Activated naive CD4-positive, alpha-beta T cell (primary cell): ENCODE data around the gene DNAJC19.

ENCODE experiments used
- DNase-seq, 4 experiments: peaks; one replicate each; lab custom pipeline; 2025; lab: John Stamatoyannopoulos, UW

Gene DNAJC19

DNA sequence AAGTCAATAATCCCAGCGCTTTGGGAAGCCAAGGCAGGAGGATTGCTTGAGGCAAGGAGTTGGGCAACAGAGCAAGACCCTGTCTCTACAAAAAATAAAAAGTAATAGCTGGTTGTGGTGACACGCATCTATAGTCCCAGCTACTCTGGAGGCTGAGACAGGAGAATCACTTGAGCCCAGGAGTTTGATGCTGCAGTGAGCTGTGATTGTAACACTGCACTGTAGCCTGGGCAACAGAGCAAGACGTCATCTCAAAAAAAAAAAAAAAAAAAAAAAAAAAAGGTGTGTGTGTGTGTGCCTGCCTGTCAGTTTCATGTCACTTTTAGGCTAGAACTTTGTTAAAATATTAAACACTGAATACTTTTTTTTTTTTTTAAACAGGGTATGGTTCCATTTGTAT, 28.4 kb downstream of the DNAJC19 start:
- DNase-seq = no peak

GRCh38 chr3:180959691-180960090, 29.8 kb downstream of the DNAJC19 start:
- no peak for DNase-seq

- no peak for DNase-seq
These were observed 41.7 kb downstream of the DNAJC19 start for GRCh38 chr3:180947761-180948390.

- DNase-seq = no peak
These were observed 48.7 kb downstream of the DNAJC19 start for GRCh38 chr3:180940826-180941225.

DNA sequence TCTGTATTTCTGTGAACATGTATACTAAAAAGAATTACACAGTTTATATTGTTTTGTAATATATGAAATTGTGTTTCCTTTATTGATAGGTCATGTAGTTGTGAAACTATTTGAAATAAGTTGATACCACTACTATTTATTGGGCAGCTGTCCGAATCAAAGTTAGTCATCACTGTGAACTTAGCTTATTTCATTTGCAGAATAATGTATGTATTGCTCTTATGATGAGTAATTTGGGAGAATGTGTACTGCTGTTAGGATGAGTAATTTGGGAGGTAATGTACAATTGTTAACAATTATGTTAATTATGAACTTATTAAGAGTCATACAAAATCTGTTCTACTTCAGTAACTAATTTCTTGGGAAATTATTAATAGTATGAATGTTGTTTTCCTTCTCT, 54.9 kb downstream of the DNAJC19 start:
- no peak for DNase-seq
